D721Med (cell line): ENCODE data around the gene CHRNG.

ENCODE experiments used
- DNase-seq: peaks from one replicate; pipeline ENCODE4 v3.0.0; 2011; ENCODE audit warnings: low spot score; ENCODE audit not compliant: insufficient read length
- FAIRE-seq: peaks from 2 replicates; lab custom pipeline; 2011; peaks lifted over from hg19 to GRCh38; lab: Jason Lieb, UNC
- TF ChIP-seq, protein P1 (sequence below): IDR thresholded peaks from 2 replicates; pipeline ENCODE4 v1.5.1; 2012; ENCODE audit warnings: mild to moderate bottlenecking, control low read depth; ENCODE audit not compliant: insufficient read depth; ENCODE audit errors: missing control alignments

The CHRNG gene

DNA sequence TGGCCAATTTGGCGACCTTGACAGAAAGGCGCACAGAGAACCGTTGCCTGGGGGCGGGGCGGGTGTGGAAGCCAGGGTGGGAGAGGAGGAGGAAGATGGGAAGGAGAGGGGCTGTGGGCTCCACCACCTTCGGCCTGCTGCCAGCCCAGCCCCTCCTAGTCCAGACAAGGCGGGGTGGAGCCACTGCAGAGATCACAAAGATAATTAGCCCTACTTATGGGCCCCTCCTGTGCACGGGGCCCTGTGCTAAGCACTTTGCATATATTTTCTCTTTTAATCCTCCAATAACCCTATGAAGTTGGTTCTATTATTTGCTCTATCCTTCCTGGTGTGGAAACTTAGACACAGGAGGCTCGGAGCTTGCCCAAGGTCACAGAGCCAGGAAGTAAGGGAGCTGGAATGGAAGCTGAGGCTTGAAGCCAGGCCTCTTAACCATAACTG, 38.1 kb upstream of the CHRNG start:
- no peak for DNase-seq
- no peak for FAIRE-seq

DNA sequence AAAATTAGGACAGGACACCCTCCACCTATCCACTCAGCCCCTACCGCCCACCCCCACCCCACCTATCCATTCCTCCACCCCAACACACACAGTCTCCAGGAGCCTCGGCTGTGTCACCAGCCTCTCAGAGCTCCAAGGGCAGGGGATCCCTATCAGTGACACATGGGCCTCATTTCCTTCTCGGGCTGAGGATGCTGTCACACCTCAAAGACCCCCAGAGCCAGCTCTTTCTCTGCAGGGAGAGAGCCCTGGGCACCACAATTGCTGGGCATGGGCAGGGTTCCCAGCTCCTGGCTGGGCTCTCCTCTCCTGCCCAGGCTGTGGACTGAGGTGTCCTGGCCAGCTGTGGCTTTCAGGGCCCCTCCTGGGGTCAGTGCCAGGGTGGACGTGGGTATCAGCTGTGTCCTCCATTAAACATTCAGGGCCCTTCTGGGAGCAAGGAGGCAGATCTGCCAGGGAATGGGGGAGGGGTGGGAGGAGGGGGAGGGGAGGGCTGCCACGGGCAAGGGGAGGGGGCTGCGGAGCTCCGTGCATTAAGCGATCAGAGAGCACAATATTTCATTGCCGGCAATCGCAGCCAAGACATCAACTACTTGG, 37.6 kb upstream of the CHRNG start:
- no peak for FAIRE-seq
- TF ChIP-seq, protein P1, sequence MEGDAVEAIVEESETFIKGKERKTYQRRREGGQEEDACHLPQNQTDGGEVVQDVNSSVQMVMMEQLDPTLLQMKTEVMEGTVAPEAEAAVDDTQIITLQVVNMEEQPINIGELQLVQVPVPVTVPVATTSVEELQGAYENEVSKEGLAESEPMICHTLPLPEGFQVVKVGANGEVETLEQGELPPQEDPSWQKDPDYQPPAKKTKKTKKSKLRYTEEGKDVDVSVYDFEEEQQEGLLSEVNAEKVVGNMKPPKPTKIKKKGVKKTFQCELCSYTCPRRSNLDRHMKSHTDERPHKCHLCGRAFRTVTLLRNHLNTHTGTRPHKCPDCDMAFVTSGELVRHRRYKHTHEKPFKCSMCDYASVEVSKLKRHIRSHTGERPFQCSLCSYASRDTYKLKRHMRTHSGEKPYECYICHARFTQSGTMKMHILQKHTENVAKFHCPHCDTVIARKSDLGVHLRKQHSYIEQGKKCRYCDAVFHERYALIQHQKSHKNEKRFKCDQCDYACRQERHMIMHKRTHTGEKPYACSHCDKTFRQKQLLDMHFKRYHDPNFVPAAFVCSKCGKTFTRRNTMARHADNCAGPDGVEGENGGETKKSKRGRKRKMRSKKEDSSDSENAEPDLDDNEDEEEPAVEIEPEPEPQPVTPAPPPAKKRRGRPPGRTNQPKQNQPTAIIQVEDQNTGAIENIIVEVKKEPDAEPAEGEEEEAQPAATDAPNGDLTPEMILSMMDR = no peak
- DNase-seq = no peak

More for the DNA sequence above, 38.1 kb upstream of the CHRNG start:
- TF ChIP-seq, protein P1 = no peak

DNA sequence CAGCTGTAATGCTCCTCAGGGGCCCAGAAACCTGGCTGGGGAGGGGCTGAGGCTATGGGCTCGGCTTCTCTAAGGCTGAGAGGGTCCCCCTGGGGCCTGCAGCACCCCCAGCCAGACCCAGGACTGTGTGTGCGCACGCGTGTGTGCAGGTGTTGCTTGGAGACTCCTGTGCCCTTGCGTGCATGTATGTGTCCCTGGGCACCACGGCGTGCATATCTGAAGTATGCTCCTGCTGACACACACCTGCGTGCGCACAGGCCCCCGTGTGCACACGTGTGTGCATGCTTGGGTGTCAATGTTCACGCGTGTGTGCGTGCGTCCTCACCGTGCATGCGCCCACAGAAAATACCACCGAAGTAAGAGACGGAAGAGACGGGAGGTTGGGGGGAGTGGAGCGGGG, 37.0 kb upstream of the CHRNG start:
- TF ChIP-seq, protein P1 = no peak
- FAIRE-seq = no peak
- DNase-seq = no peak

DNA sequence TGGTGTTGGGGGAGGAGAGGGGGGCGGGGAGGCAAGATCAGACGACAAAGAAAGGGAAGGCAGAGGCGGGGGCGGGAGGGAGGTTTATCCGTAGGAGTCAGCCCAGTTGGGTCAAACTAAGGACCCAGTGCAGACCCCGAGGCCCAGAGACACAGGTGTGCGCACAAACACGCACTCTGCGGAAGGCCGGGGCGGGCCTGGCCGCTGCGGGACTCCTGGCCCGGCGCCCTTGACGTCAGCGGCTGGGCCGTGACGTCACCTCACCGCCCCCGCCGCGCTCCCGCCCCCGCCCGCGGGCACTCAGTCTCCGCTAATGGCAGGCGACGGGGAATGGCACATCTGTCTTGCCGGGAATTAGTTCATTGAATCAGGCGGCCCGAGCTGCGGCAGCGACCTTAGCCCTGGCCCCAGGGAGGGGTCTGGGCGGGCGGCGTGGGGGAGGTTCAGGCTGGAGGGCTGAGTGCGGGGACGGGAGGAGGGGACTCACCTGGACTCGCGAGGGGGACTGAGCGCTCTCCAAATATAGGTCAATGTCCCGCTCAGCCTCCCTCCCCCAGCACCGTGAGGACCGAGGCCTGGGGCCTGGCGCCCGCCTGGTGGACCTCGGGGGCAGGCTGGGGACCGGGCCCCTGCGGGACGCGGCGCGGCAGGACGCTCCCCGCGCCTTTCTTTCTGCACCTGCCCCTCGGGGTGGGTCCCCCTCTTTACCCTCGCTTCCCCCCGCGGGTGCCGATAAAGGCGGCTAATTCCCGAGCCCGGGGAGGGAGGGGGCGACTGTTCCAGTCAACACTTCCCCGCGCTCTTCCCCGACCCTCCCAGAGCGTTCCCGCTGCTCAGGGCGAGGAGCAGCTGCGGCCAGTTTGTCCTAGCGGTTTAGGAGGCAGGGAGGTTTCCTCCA, 36.3 kb upstream of the CHRNG start:
- no peak for FAIRE-seq
- DNase-seq = no peak
- TF ChIP-seq, protein P1 = no peak

DNA sequence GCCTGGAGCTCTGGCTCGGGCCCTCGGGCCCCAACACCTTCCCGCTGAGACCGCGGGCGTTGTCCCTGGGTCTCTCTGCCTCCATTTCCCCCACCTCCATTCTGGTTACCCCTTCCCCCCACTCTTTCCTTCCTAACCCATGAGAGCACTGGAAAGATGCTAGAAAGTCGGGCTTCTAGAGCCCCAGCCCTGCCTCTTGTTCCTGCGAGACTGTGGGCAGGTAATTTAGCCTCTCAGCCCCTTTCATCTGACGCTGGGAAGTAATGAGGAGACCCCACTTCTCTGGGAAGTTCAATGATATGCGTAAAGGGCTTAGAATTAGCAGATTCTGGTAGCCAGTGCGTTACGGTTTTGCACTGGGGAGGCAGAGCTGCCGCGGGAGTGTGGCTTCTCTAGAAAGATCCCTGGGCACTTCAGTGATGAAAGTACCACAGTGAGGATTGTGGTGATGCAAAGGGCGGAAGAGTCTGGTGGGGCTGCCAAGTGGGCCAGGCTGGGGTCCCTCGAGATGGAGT, 35.6 kb upstream of the CHRNG start:
- FAIRE-seq (no peak), DNase-seq (no peak)
- TF ChIP-seq, protein P1 = no peak

DNA sequence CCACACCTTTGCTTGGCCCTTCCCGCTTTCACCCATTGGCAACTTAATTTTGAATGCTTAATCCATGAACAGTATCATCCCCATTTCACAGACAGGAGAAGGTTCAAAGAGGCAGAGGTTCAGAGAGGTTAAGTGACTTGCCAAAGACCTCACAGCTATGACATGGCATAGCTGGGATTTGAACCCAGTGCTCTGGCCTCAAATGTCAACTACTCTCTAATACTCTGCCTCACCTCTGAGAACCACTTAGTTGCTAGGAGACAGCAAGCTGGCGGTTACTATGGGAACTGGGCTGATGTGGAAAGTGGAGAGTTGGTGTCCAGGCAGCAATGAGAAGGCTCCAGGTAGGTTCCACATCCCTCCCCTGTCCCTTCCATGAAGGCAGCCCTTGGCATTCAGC, 35.1 kb upstream of the CHRNG start:
- DNase-seq (no peak), FAIRE-seq (no peak)
- TF ChIP-seq, protein P1 = no peak
